ENCODE results near the gene CD53. TPM values are rescaled to one million over a fixed set of nuclear protein-coding genes. Genes with fewer than 3 reads are reported as not detected.

The CD53 gene
- total RNA-seq, 4 donors from 2014 or later = 2.2 to 7.5 (median 6.0) TPM

- H3K9me3 ChIP-seq = no peaks in the 10 kb centered on the region
- H3K36me3 ChIP-seq = no peaks in the 10 kb centered on the region
- no peaks in the 10 kb centered on the region for H3K27me3 ChIP-seq
- in situ Hi-C loops (cut with MboI; ENCODE audit: low sequenced_read_pairs in 4 of 4) = no loop called here
- ATAC-seq (no peak), DNase-seq (no peak)
- H3K4me1 ChIP-seq = no peaks in the 10 kb centered on the region
- H3K4me3 ChIP-seq = no peak overlapping the region
- TF ChIP-seq POLR2A (IDR thresholded peaks at IDR 0.05) (no peak), CTCF (IDR thresholded peaks at IDR 0.05 in 4 of 5, conservative IDR thresholded peaks at IDR 0.05 in 1 of 5) (no peak)
- intact Hi-C loops (cut with DNase I; ENCODE audit: low total_unique reads) = no loop called here
- H3K27ac ChIP-seq = no peak overlapping the region
Observed at GRCh38 chr1:110914676-110915075, 41.7 kb downstream of the CD53 start.

DNA sequence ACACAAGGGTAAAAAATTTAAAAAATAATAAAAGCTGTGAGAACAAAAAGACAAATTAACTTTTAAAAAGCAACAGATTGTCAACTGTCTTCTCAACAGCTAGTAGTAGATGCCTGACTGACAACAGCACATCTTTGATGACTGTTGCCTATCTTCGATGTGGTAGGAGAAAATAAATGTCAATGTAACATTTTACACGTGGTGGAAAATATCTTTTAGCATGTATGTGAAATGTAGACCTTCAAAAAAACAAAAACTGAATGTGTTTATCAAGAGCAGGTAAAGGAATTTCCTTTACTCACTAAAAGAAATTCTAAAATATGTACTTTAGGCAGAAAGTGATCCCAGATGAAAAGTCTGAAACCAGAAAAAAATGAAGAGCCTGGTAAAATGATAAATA lies 42.9 kb downstream of the CD53 start:
- no peaks in the 10 kb centered on the region for H3K4me1 ChIP-seq
- H3K27me3 ChIP-seq = no peaks in the 10 kb centered on the region
- no peaks in the 10 kb centered on the region for H3K36me3 ChIP-seq
- TF ChIP-seq POLR2A (IDR thresholded peaks at IDR 0.05) = no peak
- TF ChIP-seq CTCF (IDR thresholded peaks at IDR 0.05 in 4 of 5, conservative IDR thresholded peaks at IDR 0.05 in 1 of 5) = no peak
- intact Hi-C loops (cut with DNase I; ENCODE audit: low total_unique reads) = no loop called here
- in situ Hi-C loops (cut with MboI; ENCODE audit: low sequenced_read_pairs in 4 of 4) = no loop called here
- no peak for DNase-seq
- no peaks in the 10 kb centered on the region for H3K9me3 ChIP-seq
- H3K27ac ChIP-seq = no peak overlapping the region
- ATAC-seq = no peak
- no peak overlapping the region for H3K4me3 ChIP-seq

- Histone ChIP-seq H3K4me3 (no peak overlapping the region), H3K9me3 (no peaks in the 10 kb centered on the region), H3K36me3 (no peaks in the 10 kb centered on the region), H3K27ac (no peak overlapping the region), H3K4me1 (no peaks in the 10 kb centered on the region), H3K27me3 (no peaks in the 10 kb centered on the region)
- intact Hi-C loops (cut with DNase I; ENCODE audit: low total_unique reads) (no loop called here), in situ Hi-C loops (cut with MboI; ENCODE audit: low sequenced_read_pairs in 4 of 4) (no loop called here)
- TF ChIP-seq CTCF (IDR thresholded peaks at IDR 0.05 in 4 of 5, conservative IDR thresholded peaks at IDR 0.05 in 1 of 5) = no peak
- no peak for TF ChIP-seq POLR2A (IDR thresholded peaks at IDR 0.05)
- no peak for ATAC-seq
- no peak for DNase-seq
Observed at GRCh38 chr1:110916274-110916668, 43.3 kb downstream of the CD53 start.

DNA sequence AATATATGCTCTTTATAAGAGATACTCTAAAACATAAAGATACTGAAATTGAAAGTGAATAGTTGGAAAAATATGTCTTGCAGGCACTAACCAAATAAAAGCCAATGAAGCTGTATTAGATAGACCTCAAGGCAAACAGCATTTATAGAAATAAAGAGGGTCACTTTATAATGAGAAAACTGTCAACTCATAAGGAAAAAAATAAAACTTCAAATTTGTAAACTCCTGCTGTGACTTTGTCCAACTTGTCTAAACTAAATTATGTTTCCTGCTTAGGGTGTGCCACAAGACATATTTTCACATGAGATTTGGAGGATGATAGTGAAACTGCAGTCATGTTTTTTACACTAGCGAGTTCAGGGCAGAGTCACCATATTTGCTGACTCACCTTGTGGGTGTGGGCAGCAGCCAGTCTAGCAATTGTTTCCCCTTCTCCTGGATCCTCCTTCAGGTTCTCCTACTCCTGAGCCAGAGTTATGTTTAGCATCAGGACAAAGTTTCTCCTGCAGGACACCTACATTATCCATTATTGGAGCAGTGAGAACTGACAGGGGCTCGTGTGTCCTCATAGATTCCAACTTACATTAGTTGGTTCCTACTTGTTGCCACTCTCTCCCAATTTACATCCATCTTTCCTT lies 43.8 kb downstream of the CD53 start:
- in situ Hi-C loops (cut with MboI; ENCODE audit: low sequenced_read_pairs in 4 of 4) = no loop called here
- TF ChIP-seq CTCF (IDR thresholded peaks at IDR 0.05 in 4 of 5, conservative IDR thresholded peaks at IDR 0.05 in 1 of 5) (no peak), POLR2A (IDR thresholded peaks at IDR 0.05) (no peak)

GRCh38 chr1:110918016-110918415 lies 45.1 kb downstream of the CD53 start:
- Histone ChIP-seq H3K9me3 (no peaks in the 10 kb centered on the region), H3K27me3 (no peaks in the 10 kb centered on the region), H3K27ac (no peak overlapping the region), H3K4me1 (no peaks in the 10 kb centered on the region), H3K4me3 (no peak overlapping the region), H3K36me3 (no peaks in the 10 kb centered on the region)
- ATAC-seq (no peak), DNase-seq (no peak)
- intact Hi-C loops (cut with DNase I; ENCODE audit: low total_unique reads) = no loop called here
- no peak for TF ChIP-seq POLR2A (IDR thresholded peaks at IDR 0.05)
- no peak for TF ChIP-seq CTCF (IDR thresholded peaks at IDR 0.05 in 4 of 5, conservative IDR thresholded peaks at IDR 0.05 in 1 of 5)
- in situ Hi-C loops (cut with MboI; ENCODE audit: low sequenced_read_pairs in 4 of 4) = no loop called here

More for the DNA sequence above, 43.8 kb downstream of the CD53 start:
- ATAC-seq (no peak), DNase-seq (no peak)
- Histone ChIP-seq H3K9me3 (no peaks in the 10 kb centered on the region), H3K4me1 (no peaks in the 10 kb centered on the region), H3K4me3 (no peak overlapping the region), H3K27me3 (no peaks in the 10 kb centered on the region), H3K36me3 (no peaks in the 10 kb centered on the region), H3K27ac (no peak overlapping the region)
- intact Hi-C loops (cut with DNase I; ENCODE audit: low total_unique reads) = no loop called here

Data from gastrocnemius medialis (tissue), 4 donors.